GM12878 (cell line): Measurements from ENCODE around the gene DBN1. TPM values are rescaled to one million over a fixed set of nuclear protein-coding genes. Genes with fewer than 3 reads are reported as not detected.

ENCODE experiments used
- ATAC-seq: fragments of 200-7000 bp; cut with Tn5 transposase; 3 replicates; pipeline ENCODE4 v1.9.1; 2020; ENCODE audit warnings: mild to moderate bottlenecking, moderate library complexity
- BruUV-seq: library from RNA; stranded (reverse); fragments of 400-500 nt; replicated peaks from 2 replicates; lab custom pipeline; 2021; lab: Mats Ljungman, UMichigan
- CTCF ChIA-PET: fragments of 300-600 bp; sonication (Branson Sonifier 250); formaldehyde crosslinking; extraction: SDS; loops from one replicate; lab custom pipeline; 2021; ENCODE audit warnings: inconsistent platforms; lab: Yijun Ruan, JAX
- POLR2A ChIA-PET: fragments of 350-600 bp; formaldehyde crosslinking; extraction: SDS; loops from one replicate; lab custom pipeline; 2021; ENCODE audit warnings: inconsistent platforms; lab: Charles Lee
- RAD21 ChIA-PET: fragments of 300-600 bp; sonication (Branson Sonifier 250); formaldehyde crosslinking; loops from one replicate; lab custom pipeline; 2023; ENCODE audit warnings: antibody characterized with exemption; ENCODE audit not compliant: unreplicated experiment; lab: Charles Lee
- SMC1A ChIA-PET: fragments of 300-600 bp; sonication (Branson Sonifier 250); formaldehyde crosslinking; loops from one replicate; lab custom pipeline; 2023; ENCODE audit not compliant: unreplicated experiment, uncharacterized antibody; lab: Charles Lee
- DNase-seq: peaks from one replicate; pipeline ENCODE4 v3.0.0-alpha.2; 2011; ENCODE audit warnings: low read depth, low spot score
- FAIRE-seq: peaks from 3 replicates; lab custom pipeline; 2011; peaks lifted over from hg19 to GRCh38; lab: Jason Lieb, UNC
- H2AFZ ChIP-seq: 2 replicates; pipeline ENCODE4 v1.6.0; 2011; ENCODE audit warnings: low read depth, low read length, control low read depth; ENCODE audit not compliant: control insufficient read depth
- H3K27ac ChIP-seq: 2 replicates; pipeline ENCODE4 v1.5.1; 2011; ENCODE audit warnings: control low read depth; ENCODE audit not compliant: control insufficient read depth, insufficient read depth
- H3K27me3 ChIP-seq, 2 experiments: replicated peaks in 1 of 2; 2 replicates each; pipeline versions ENCODE4 v1.6.0 to v1.6.1; 2011; ENCODE audit warnings: low read length in 1 of 2; ENCODE audit not compliant: control insufficient read depth in 2 of 2, insufficient read depth in 2 of 2
- H3K36me3 ChIP-seq, 2 experiments: 2 replicates each; pipeline ENCODE4 v1.5.1; 2011; ENCODE audit warnings: low read length in 1 of 2; ENCODE audit not compliant: control insufficient read depth in 2 of 2, insufficient read depth in 2 of 2
- H3K4me1 ChIP-seq: 2 replicates; pipeline ENCODE4 v1.6.1; 2011; ENCODE audit warnings: mild to moderate bottlenecking, low read length, moderate library complexity, mixed read lengths; ENCODE audit not compliant: control insufficient read depth, insufficient read depth
- H3K4me2 ChIP-seq: 2 replicates; pipeline ENCODE4 v1.6.0; 2011; ENCODE audit warnings: control low read depth; ENCODE audit not compliant: control insufficient read depth, insufficient read depth
- H3K4me3 ChIP-seq: fragments of 200-600 bp; sonication (generic); 2 replicates; pipeline ENCODE4 v1.5.1; 2016
- H3K79me2 ChIP-seq: 2 replicates; pipeline ENCODE4 v1.6.0; 2011; ENCODE audit warnings: low read length; ENCODE audit not compliant: control insufficient read depth, insufficient read depth
- H3K9ac ChIP-seq: 2 replicates; pipeline ENCODE4 v1.8.0; 2011; ENCODE audit warnings: low read length, control low read depth, mixed read lengths; ENCODE audit not compliant: control insufficient read depth, insufficient read depth
- H3K9me3 ChIP-seq: replicated peaks from 3 replicates; pipeline ENCODE4 v1.5.1; 2011; ENCODE audit warnings: mild to moderate bottlenecking, low read length; ENCODE audit not compliant: control insufficient read depth, insufficient read depth
- H4K20me1 ChIP-seq: 2 replicates; pipeline ENCODE4 v1.6.0; 2011; ENCODE audit not compliant: control insufficient read depth, insufficient read depth
- BCL11A ChIP-seq: IDR thresholded peaks from 2 replicates; pipeline ENCODE4 v1.6.1; 2011; ENCODE audit warnings: low read depth, low read length
- CBFB ChIP-seq: IDR thresholded peaks from 2 replicates; pipeline ENCODE4 v1.6.1; 2016; ENCODE audit warnings: antibody characterized with exemption, low read depth
- HDGF ChIP-seq: fragments of 450-650 bp; IDR thresholded peaks from 2 replicates; pipeline ENCODE4 v1.6.1; 2016; ENCODE audit warnings: antibody characterized with exemption
- MXI1 ChIP-seq: fragments of 150-350 bp; IDR thresholded peaks from 2 replicates; pipeline ENCODE4 v1.6.1; 2011; ENCODE audit warnings: low read depth, mild to moderate bottlenecking, inconsistent platforms, low read length, improper control_type of control experiment
- PAX8 ChIP-seq: fragments of 450-650 bp; IDR thresholded peaks from 2 replicates; pipeline ENCODE4 v1.6.1; 2017; ENCODE audit warnings: mild to moderate bottlenecking, moderate library complexity
- POLR2AphosphoS2 ChIP-seq: IDR thresholded peaks from 2 replicates; pipeline ENCODE4 v1.6.1; 2011; ENCODE audit warnings: low read depth, mild to moderate bottlenecking, low read length, improper control_type of control experiment, moderate library complexity
- POLR2AphosphoS5 ChIP-seq: IDR thresholded peaks from 2 replicates; pipeline ENCODE4 v1.6.1; 2011; ENCODE audit warnings: mild to moderate bottlenecking, low read length, inconsistent platforms
- RELA ChIP-seq: fragments of 450-650 bp; IDR thresholded peaks from 2 replicates; pipeline ENCODE4 v1.8.0; 2014; ENCODE audit warnings: borderline replicate concordance; ENCODE audit not compliant: partially characterized antibody
- SPI1 ChIP-seq: IDR thresholded peaks from 2 replicates; pipeline ENCODE4 v1.6.1; 2011; ENCODE audit warnings: low read depth, mild to moderate bottlenecking, low read length, moderate library complexity, borderline replicate concordance; ENCODE audit not compliant: insufficient read depth
- TCF7 ChIP-seq: IDR thresholded peaks from 2 replicates; pipeline ENCODE4 v1.6.1; 2014; ENCODE audit warnings: antibody characterized with exemption, borderline replicate concordance
- ZNF207 ChIP-seq: fragments of 450-650 bp; IDR thresholded peaks from 2 replicates; pipeline ENCODE4 v1.6.1; 2014; ENCODE audit warnings: antibody characterized with exemption, mild to moderate bottlenecking, borderline replicate concordance
- ZSCAN29 ChIP-seq: fragments of 450-650 bp; IDR thresholded peaks from 2 replicates; pipeline ENCODE4 v1.6.1; 2017; ENCODE audit warnings: mild to moderate bottlenecking, moderate library complexity
- WGBS: methylation state at CpG from one replicate; pipeline ENCODE4 v1.1.6; 2016; ENCODE audit warnings: low lambda C conversion rate; ENCODE audit not compliant: insufficient replicate concordance, insufficient coverage; ENCODE audit errors: missing lambda C conversion rate; 5-methylcytosine and 5-hydroxymethylcytosine counted together
- in situ Hi-C: fragments of 300-500 bp; cut with MboI; formaldehyde crosslinking; loops from 9 replicates; pipeline ENCODE4 v1.14.3; 2018; ENCODE audit warnings: mixed read lengths
- intact Hi-C: fragments of 100-400 bp; cut with micrococcal nuclease; formaldehyde crosslinking; loops from one replicate; pipeline ENCODE4 v1.14.2; 2022; ENCODE audit not compliant: unreplicated experiment
- polyA plus RNA-seq, 11 experiments: library from polyadenylated mRNA; depleted of rRNA in 4 of 11; unstranded in 6 of 11; stranded (reverse) in 5 of 11; fragments of >200 nt; fragmentation: Nextera tagmentation in 4 of 11; fragmentation: Illumina TruSeq in 1 of 11; extraction: Ambion mirVana in 4 of 11; extraction: Trizol in 1 of 11; gene quantifications; 1 replicate in 1 of 11; 2 replicates in 10 of 11; pipeline versions ENCODE4 v1.2.1 to v1.2.3, GENCODE V29; 2011 to 2016; ENCODE audit warnings: inconsistent platforms in 2 of 11, missing spikeins in 2 of 11, low read depth in 1 of 11
- total RNA-seq, 4 experiments: library from RNA; depleted of rRNA in 3 of 4; stranded (reverse); fragments of >200 nt in 3 of 4; fragmentation: Illumina TruSeq in 1 of 4; extraction: Trizol in 1 of 4; gene quantifications; 2 replicates each; pipeline versions ENCODE4 v1.2.1 to v1.2.3, GENCODE V29; 2013 to 2021
- TF ChIP-seq, protein P1 (sequence below): fragments of 450-650 bp; formaldehyde crosslinking; IDR thresholded peaks from 2 replicates; pipeline ENCODE4 v1.4.0; 2022; ENCODE audit warnings: mild to moderate bottlenecking, moderate library complexity
- TF ChIP-seq, protein P2 (sequence below): IDR thresholded peaks from 2 replicates; pipeline ENCODE4 v1.6.1; 2011; ENCODE audit warnings: low read depth, low read length, improper control_type of control experiment, borderline replicate concordance
- TF ChIP-seq, protein P3 (sequence below): IDR thresholded peaks from 2 replicates; pipeline ENCODE4 v1.6.1; 2012; ENCODE audit warnings: low read length, inconsistent platforms
- TF ChIP-seq, protein P4 (sequence below): fragments of 450-650 bp; IDR thresholded peaks from 2 replicates; pipeline ENCODE4 v1.6.1; 2017; ENCODE audit warnings: low read depth, mild to moderate bottlenecking, moderate library complexity

Gene DBN1
- total and polyA plus RNA-seq, 10 of the 15 experiments (the other 5 are each of a cell fraction or from before 2014, with no cell fraction given), result 0.18 to 81.0 (median 27.9) TPM

DNA sequence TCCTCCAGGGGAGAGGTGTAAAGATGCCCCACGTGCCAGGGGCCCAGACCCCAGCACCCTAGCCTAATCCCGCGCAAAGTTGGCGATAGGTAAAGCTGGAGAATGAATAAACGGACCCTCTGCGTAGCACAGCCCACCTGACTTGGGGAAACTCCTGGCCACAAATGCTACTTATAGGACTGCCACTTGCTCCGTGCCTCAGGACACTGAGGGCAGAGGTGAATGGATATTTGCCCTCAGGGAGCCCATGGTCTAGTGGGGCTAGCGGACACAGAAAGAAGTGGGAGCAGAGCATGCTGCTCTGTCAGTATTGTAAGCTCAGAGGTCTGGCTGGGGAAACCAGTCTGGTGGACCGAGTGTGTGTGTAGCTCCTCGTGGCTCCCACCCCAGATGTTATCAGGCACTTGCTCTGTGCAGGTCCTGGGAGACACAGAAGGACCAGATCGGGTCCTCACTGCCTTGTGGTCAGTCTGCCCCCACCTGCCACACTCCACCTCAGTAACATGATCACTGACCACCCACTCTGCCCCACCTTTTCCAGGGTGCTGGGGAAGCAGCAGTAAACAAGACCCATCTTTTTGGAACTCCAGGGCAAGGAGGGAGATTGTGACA, 46.1 kb downstream of the DBN1 start:
- DNase-seq (no peak), ATAC-seq (no peak), FAIRE-seq (no peak)
- SMC1A ChIA-PET, result interaction anchor here (1.0 to 7.5 kb wide), 8 partner anchors 14 to 81 kb away, joined by 3 to 64 read pairs (median 32); partner anchors contain the start of genes PFN3 and PRR7
- no peaks in the 10 kb centered on the region for H3K27me3 ChIP-seq
- in situ Hi-C loops (no loop called here), intact Hi-C loops (loop anchor here (1.0 to 2.0 kb wide), 2 partner anchors 24 to 27 kb away; no protein-coding TSS in a partner anchor)
- no peaks in the 10 kb centered on the region for H4K20me1 ChIP-seq
- peak overlapping the region; percentile 93 for H3K9ac ChIP-seq
- CTCF ChIA-PET, result interaction anchor here (0.7 to 13.2 kb wide), 11 partner anchors 13 to 327 kb away, joined by 3 to 188 read pairs (median 10); partner anchors contain the start of genes PFN3 and PRR7
- H3K79me2 ChIP-seq, result peaks cover 52% of the 10 kb centered on the region
- RAD21 ChIA-PET, result interaction anchor here (1.2 to 11.0 kb wide), 7 partner anchors 15 to 36 kb away, joined by 3 to 288 read pairs (median 7); partner anchors contain the start of gene PRR7
- under 1% methylated on average over 11 of the region's 11 CpGs for WGBS
- H3K9me3 ChIP-seq, result no peaks in the 10 kb centered on the region
- H3K36me3 ChIP-seq, result peaks cover 3% of the 10 kb centered on the region in 2 experiments; a peak in 3 of 4 replicates
- TSS peak; percentile 66 for BruUV-seq
- H3K27ac ChIP-seq, result peak overlapping the region; percentile 94
- H3K4me3 ChIP-seq, result peak overlapping the region; percentile 83
- H3K4me1 ChIP-seq, result peaks cover 51% of the 10 kb centered on the region
- POLR2A ChIA-PET, result interaction anchor here (0.6 to 13.4 kb wide), 10 partner anchors 11 to 77 kb away, joined by 3 to 358 read pairs (median 6); partner anchors contain the start of genes F12, PDLIM7, PFN3 and PRR7
- H3K4me2 ChIP-seq, result peak overlapping the region; percentile 65
- no peak overlapping the region for H2AFZ ChIP-seq
- no peak for TF ChIP-seq SPI1
- peak; percentile 30 for TF ChIP-seq RELA
- no peak for TF ChIP-seq BCL11A
- TF ChIP-seq HDGF, result peak; percentile 65; the same call in 1 of the 2 replicates
- no peak for TF ChIP-seq PAX8
- TF ChIP-seq, protein P1, sequence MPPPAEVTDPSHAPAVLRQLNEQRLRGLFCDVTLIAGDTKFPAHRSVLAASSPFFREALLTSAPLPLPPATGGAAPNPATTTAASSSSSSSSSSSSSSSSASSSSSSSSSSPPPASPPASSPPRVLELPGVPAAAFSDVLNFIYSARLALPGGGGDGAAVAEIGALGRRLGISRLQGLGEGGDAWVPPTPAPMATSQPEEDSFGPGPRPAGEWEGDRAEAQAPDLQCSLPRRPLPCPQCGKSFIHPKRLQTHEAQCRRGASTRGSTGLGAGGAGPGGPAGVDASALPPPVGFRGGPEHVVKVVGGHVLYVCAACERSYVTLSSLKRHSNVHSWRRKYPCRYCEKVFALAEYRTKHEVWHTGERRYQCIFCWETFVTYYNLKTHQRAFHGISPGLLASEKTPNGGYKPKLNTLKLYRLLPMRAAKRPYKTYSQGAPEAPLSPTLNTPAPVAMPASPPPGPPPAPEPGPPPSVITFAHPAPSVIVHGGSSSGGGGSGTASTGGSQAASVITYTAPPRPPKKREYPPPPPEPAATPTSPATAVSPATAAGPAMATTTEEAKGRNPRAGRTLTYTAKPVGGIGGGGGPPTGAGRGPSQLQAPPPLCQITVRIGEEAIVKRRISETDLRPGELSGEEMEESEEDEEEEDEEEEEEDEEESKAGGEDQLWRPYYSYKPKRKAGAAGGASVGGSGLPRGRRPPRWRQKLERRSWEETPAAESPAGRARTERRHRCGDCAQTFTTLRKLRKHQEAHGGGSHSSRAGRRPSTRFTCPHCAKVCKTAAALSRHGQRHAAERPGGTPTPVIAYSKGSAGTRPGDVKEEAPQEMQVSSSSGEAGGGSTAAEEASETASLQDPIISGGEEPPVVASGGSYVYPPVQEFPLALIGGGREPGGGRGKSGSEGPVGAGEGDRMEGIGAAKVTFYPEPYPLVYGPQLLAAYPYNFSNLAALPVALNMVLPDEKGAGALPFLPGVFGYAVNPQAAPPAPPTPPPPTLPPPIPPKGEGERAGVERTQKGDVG, result no peak
- TF ChIP-seq TCF7, result no peak
- TF ChIP-seq ZNF207, result no peak; the same call in 1 of the 2 replicates
- TF ChIP-seq, protein P2, sequence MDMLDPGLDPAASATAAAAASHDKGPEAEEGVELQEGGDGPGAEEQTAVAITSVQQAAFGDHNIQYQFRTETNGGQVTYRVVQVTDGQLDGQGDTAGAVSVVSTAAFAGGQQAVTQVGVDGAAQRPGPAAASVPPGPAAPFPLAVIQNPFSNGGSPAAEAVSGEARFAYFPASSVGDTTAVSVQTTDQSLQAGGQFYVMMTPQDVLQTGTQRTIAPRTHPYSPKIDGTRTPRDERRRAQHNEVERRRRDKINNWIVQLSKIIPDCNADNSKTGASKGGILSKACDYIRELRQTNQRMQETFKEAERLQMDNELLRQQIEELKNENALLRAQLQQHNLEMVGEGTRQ, result no peak; the same call in 1 of the 2 replicates
- no peak; the same call in 1 of the 2 replicates for TF ChIP-seq MXI1
- 0 out of 2 replicates have a peak, but pooled peaks have one; percentile 29 for TF ChIP-seq CBFB
- TF ChIP-seq, protein P3, sequence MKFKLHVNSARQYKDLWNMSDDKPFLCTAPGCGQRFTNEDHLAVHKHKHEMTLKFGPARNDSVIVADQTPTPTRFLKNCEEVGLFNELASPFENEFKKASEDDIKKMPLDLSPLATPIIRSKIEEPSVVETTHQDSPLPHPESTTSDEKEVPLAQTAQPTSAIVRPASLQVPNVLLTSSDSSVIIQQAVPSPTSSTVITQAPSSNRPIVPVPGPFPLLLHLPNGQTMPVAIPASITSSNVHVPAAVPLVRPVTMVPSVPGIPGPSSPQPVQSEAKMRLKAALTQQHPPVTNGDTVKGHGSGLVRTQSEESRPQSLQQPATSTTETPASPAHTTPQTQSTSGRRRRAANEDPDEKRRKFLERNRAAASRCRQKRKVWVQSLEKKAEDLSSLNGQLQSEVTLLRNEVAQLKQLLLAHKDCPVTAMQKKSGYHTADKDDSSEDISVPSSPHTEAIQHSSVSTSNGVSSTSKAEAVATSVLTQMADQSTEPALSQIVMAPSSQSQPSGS, result no peak
- TF ChIP-seq, protein P4, sequence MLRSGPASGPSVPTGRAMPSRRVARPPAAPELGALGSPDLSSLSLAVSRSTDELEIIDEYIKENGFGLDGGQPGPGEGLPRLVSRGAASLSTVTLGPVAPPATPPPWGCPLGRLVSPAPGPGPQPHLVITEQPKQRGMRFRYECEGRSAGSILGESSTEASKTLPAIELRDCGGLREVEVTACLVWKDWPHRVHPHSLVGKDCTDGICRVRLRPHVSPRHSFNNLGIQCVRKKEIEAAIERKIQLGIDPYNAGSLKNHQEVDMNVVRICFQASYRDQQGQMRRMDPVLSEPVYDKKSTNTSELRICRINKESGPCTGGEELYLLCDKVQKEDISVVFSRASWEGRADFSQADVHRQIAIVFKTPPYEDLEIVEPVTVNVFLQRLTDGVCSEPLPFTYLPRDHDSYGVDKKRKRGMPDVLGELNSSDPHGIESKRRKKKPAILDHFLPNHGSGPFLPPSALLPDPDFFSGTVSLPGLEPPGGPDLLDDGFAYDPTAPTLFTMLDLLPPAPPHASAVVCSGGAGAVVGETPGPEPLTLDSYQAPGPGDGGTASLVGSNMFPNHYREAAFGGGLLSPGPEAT, result peak; percentile 46; the same call in 1 of the 2 replicates
- TF ChIP-seq POLR2AphosphoS2, result 0 out of 2 replicates have a peak, but pooled peaks have one; percentile 57
- TF ChIP-seq ZSCAN29, result no peak
- peak; percentile 49 for TF ChIP-seq POLR2AphosphoS5
